Colonic mucosa (tissue), 4 donors: ENCODE data around the gene NFASC. TPM values are rescaled to one million over a fixed set of nuclear protein-coding genes. Genes with fewer than 3 reads are reported as not detected.

Source experiments
- DNase-seq: peaks from one replicate; pipeline ENCODE4 v3.0.0-alpha.2; 2020
- H3K27ac ChIP-seq: fragments of 200-600 bp; one replicate; pipeline ENCODE4 v1.8.0; 2021
- H3K27me3 ChIP-seq: fragments of 200-600 bp; one replicate; pipeline ENCODE4 v1.8.0; 2021
- H3K36me3 ChIP-seq: fragments of 200-600 bp; one replicate; pipeline ENCODE4 v1.8.0; 2021
- H3K4me1 ChIP-seq: fragments of 200-600 bp; one replicate; pipeline ENCODE4 v1.8.0; 2021; ENCODE audit warnings: mild to moderate bottlenecking
- H3K4me3 ChIP-seq: fragments of 200-600 bp; one replicate; pipeline ENCODE4 v1.8.0; 2021
- H3K9ac ChIP-seq, 2 donors: one replicate each; pipeline ENCODE4 v1.7.0; 2013; ENCODE audit warnings: control low read depth in 2 of 2, low read depth in 2 of 2, low read length in 2 of 2
- H3K9me3 ChIP-seq: fragments of 200-600 bp; one replicate; pipeline ENCODE4 v1.8.0; 2021
- intact Hi-C: fragments of 100-400 bp; cut with DNase I; formaldehyde crosslinking; loops from one replicate; pipeline ENCODE4 v1.14.1; 2022
- total RNA-seq, 2 donors: library from RNA; stranded (reverse); fragmentation: NEBNext Ultra II Directional in 1 of 2; extraction: Animal tissue kit (Norgen Biotek cat#: 25700) in 1 of 2; gene quantifications; one replicate each; pipeline ENCODE4 v1.2.1, GENCODE V29; 2021
- TF ChIP-seq, protein P1 (sequence below): fragments of 200-600 bp; IDR thresholded peaks from one replicate; pipeline ENCODE4 v1.8.0; 2022; ENCODE audit warnings: antibody characterized with exemption, mild to moderate bottlenecking
- donor health status: healthy.
- donor health status: DM: no; HTN: no; CAD: no.
- donor health status: DM: no; HTN: no; CAD: no.

The NFASC gene
- total RNA-seq, 2 donors from 2014 or later = 12.1 to 13.9 TPM

DNA sequence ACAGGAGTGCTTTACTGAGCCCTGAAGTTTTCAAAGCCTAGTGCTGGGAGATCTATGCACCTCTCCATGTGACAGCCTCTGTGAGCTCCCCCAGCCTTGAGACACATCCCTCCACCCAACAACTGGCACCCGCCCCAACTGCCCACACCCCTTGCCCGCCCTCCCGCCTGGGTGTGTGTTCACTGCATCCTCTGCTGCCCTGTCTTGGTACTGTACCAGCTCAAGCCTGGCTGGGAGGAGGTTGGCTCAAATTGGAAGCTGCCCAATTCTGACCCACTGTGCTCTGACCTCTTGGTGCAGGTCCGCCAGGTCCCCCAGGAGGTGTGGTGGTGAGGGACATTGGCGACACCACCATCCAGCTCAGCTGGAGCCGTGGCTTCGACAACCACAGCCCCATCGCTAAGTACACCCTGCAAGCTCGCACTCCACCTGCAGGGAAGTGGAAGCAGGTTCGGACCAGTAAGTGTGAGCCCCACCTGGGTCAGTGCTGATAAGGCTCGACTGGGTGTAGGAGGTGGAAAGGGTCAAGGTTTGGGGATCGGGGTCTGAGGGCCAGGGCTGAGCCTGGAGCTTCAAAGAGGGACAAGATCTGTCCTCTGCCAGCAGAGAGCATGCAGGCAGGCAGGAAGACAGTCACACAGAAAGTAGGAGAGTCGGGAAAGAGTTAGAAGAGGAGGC, 195.6 kb downstream of the NFASC start:
- H3K27ac ChIP-seq = no peak overlapping the region
- H3K9ac ChIP-seq = no peak overlapping the region
- intact Hi-C loops = no loop called here
- H3K36me3 ChIP-seq = no peaks in the 10 kb centered on the region
- H3K4me1 ChIP-seq = no peaks in the 10 kb centered on the region
- no peak overlapping the region for H3K4me3 ChIP-seq
- H3K27me3 ChIP-seq = no peaks in the 10 kb centered on the region
- DNase-seq = no peak
- TF ChIP-seq, protein P1, sequence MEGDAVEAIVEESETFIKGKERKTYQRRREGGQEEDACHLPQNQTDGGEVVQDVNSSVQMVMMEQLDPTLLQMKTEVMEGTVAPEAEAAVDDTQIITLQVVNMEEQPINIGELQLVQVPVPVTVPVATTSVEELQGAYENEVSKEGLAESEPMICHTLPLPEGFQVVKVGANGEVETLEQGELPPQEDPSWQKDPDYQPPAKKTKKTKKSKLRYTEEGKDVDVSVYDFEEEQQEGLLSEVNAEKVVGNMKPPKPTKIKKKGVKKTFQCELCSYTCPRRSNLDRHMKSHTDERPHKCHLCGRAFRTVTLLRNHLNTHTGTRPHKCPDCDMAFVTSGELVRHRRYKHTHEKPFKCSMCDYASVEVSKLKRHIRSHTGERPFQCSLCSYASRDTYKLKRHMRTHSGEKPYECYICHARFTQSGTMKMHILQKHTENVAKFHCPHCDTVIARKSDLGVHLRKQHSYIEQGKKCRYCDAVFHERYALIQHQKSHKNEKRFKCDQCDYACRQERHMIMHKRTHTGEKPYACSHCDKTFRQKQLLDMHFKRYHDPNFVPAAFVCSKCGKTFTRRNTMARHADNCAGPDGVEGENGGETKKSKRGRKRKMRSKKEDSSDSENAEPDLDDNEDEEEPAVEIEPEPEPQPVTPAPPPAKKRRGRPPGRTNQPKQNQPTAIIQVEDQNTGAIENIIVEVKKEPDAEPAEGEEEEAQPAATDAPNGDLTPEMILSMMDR = no peak
- H3K9me3 ChIP-seq = no peaks in the 10 kb centered on the region

DNA sequence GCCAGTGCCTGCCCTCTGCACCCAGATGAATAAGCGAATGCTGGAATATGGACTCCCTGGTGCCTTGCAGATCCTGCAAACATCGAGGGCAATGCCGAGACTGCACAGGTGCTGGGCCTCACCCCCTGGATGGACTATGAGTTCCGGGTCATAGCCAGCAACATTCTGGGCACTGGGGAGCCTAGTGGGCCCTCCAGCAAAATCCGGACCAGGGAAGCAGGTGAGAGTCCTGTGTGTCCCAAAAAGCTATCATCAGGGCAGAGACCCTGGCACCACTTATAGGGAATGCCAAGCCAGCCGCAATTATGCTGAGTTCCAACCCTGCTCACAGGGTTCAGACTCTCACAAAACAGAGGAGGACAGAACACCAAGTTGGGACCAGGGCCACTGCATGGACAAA, 196.4 kb downstream of the NFASC start:
- H3K27me3 ChIP-seq = no peaks in the 10 kb centered on the region
- H3K4me3 ChIP-seq = no peak overlapping the region
- H3K4me1 ChIP-seq = no peaks in the 10 kb centered on the region
- no peak overlapping the region for H3K9ac ChIP-seq
- intact Hi-C loops = no loop called here
- H3K27ac ChIP-seq = no peak overlapping the region
- no peak for DNase-seq
- TF ChIP-seq, protein P1 = no peak
- no peaks in the 10 kb centered on the region for H3K9me3 ChIP-seq
- H3K36me3 ChIP-seq = no peaks in the 10 kb centered on the region

DNA sequence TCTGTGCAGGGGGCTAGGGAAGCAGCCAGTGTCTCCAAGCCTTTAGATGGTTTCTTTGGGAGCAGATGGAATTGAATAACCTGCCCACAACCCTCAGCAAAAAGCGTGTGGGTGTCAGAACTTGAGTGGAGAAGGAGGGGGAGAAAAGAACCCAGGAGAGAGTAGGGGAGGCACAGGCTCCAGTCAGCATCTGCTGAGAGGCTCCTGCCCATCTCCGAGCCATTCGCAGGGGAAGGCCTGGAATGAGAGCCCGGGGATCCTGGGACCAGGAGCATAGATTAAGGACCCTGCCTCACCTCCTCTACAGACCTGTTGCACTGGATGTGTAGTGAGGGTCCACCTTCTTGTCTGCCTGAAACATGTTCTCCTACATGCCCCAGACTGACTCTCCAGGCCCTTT, 197.3 kb downstream of the NFASC start:
- no peak overlapping the region for H3K9ac ChIP-seq
- H3K36me3 ChIP-seq = no peaks in the 10 kb centered on the region
- H3K9me3 ChIP-seq = no peaks in the 10 kb centered on the region
- intact Hi-C loops = no loop called here
- H3K4me1 ChIP-seq = no peaks in the 10 kb centered on the region
- H3K4me3 ChIP-seq = no peak overlapping the region
- H3K27me3 ChIP-seq = no peaks in the 10 kb centered on the region
- no peak for DNase-seq
- TF ChIP-seq, protein P1 = no peak
- no peak overlapping the region for H3K27ac ChIP-seq

DNA sequence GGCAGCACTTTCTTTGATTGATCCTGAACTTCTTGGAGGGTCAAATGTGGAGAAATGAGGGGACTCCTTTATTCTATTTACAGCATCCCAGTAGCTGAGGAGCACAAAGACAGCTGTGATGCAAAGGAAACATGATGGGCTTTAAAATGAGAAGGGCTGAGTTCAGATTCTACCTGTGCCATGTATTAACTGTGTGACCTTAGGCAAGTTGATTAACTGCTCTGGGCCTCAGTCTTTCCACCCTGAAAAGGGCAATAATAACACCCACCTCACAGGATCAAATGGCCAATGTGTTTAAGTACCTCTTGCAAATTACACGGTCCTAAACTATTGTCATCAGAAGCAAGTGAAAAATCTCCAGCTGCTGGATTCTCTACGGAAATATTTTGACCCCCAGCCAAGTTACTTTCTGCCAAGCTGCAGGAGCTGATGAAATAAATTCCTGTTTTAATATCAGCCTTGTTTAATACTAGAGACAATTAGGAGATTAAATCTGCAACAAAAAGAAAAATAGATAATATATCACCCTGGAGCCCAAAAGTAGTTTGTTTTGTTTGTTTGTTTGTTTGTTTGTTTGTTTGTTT, 197.9 kb downstream of the NFASC start:
- Histone ChIP-seq H3K4me3 (no peak overlapping the region), H3K9me3 (no peaks in the 10 kb centered on the region), H3K27me3 (no peaks in the 10 kb centered on the region), H3K9ac (no peak overlapping the region), H3K36me3 (no peaks in the 10 kb centered on the region), H3K4me1 (no peaks in the 10 kb centered on the region), H3K27ac (no peak overlapping the region)
- intact Hi-C loops = no loop called here
- no peak for DNase-seq
- TF ChIP-seq, protein P1 = no peak

DNA sequence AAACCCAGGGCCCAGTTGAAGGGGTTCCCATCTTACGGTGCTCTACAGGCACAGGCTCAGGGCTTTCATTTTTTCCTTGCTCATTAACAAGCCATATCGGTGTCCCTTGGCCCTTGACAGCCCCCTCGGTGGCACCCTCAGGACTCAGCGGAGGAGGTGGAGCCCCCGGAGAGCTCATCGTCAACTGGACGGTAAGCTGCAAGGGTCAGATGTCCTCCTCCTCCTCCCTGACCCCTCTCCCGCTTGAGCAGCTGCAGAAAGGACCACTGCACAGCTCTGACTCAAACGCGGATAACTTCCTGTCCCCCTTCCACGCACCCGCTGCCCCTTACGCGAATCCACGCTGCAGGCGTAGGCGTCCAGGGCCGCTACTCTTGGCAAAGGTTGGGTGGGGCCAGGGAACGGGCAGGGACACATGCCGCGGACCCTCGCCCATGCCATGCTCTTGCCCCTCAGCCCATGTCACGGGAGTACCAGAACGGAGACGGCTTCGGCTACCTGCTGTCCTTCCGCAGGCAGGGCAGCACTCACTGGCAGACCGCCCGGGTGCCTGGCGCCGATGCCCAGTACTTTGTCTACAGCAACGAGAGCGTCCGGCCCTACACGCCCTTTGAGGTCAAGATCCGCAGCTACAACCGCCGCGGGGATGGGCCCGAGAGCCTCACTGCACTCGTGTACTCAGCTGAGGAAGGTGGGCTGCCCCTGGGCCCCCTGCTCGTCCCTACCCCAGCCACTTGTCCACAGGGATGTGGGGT, 198.9 kb downstream of the NFASC start:
- H3K9me3 ChIP-seq = no peaks in the 10 kb centered on the region
- no peak overlapping the region for H3K27ac ChIP-seq
- no peak for DNase-seq

More for the DNA sequence above, 198.9 kb downstream of the NFASC start:
- intact Hi-C loops = no loop called here
- TF ChIP-seq, protein P1 = no peak
- Histone ChIP-seq H3K4me1 (no peaks in the 10 kb centered on the region), H3K9ac (no peak overlapping the region), H3K27me3 (no peaks in the 10 kb centered on the region), H3K36me3 (no peaks in the 10 kb centered on the region), H3K4me3 (no peak overlapping the region)
